ENCODE results near the gene CDH13.

CDH13 gene

GRCh38 chr16:83271123-83271522 is 644.4 kb downstream of the CDH13 start:
- TF ChIP-seq EZH2 (optimal IDR thresholded peaks at IDR 0.05; ENCODE audit: low read depth, low read length) (no peak), EZH2phosphoT487 (IDR thresholded peaks at IDR 0.05; ENCODE audit: low read length) (no peak), CTCF (IDR thresholded peaks at IDR 0.05; ENCODE audit: low read length) (no peak)
- Histone ChIP-seq H3K9ac (ENCODE audit: low read length) (no peak overlapping the region), H3F3A (ENCODE audit: insufficient read depth, low read length) (no peaks in the 10 kb centered on the region), H2AFZ (ENCODE audit: low read length) (no peak overlapping the region), H4K20me1 (ENCODE audit: insufficient read depth, low read length) (no peaks in the 10 kb centered on the region), H3K27me3 (replicated peaks; ENCODE audit: insufficient read depth, low read length) (no peaks in the 10 kb centered on the region), H3K36me3 (replicated peaks; ENCODE audit: insufficient read depth, low read length) (no peaks in the 10 kb centered on the region), H3K4me2 (ENCODE audit: low read depth, low read length) (no peak overlapping the region), H3K4me1 (ENCODE audit: low read length) (no peaks in the 10 kb centered on the region), H3K27ac (ENCODE audit: low read length) (no peak overlapping the region), H3K9me3 (replicated peaks; ENCODE audit: insufficient read depth, low read length) (no peaks in the 10 kb centered on the region), H3K4me3 (ENCODE audit: low read length) (no peak overlapping the region), H3K79me2 (ENCODE audit: low read length) (no peaks in the 10 kb centered on the region), H3K9me2 (replicated peaks; ENCODE audit: insufficient read depth, low read length) (no peaks in the 10 kb centered on the region)
- DNase-seq, result no peak

- H3F3A ChIP-seq (ENCODE audit: insufficient read depth, low read length), result no peaks in the 10 kb centered on the region
- H3K9me2 ChIP-seq (replicated peaks; ENCODE audit: insufficient read depth, low read length), result no peaks in the 10 kb centered on the region
- no peak for DNase-seq
Measured at GRCh38 chr16:83271970-83272575, 645.3 kb downstream of the CDH13 start.

GRCh38 chr16:83272843-83273242 is 646.1 kb downstream of the CDH13 start:
- no peak overlapping the region for H3K4me3 ChIP-seq (ENCODE audit: low read length)
- H3K27ac ChIP-seq (ENCODE audit: low read length), result no peak overlapping the region
- no peaks in the 10 kb centered on the region for H3K79me2 ChIP-seq (ENCODE audit: low read length)
- H3K9me3 ChIP-seq (replicated peaks; ENCODE audit: insufficient read depth, low read length), result no peaks in the 10 kb centered on the region
- H3K36me3 ChIP-seq (replicated peaks; ENCODE audit: insufficient read depth, low read length), result no peaks in the 10 kb centered on the region
- H3K9me2 ChIP-seq (replicated peaks; ENCODE audit: insufficient read depth, low read length), result no peaks in the 10 kb centered on the region
- H2AFZ ChIP-seq (ENCODE audit: low read length), result no peak overlapping the region
- no peak for TF ChIP-seq EZH2phosphoT487 (IDR thresholded peaks at IDR 0.05; ENCODE audit: low read length)
- no peak for TF ChIP-seq CTCF (IDR thresholded peaks at IDR 0.05; ENCODE audit: low read length)
- TF ChIP-seq EZH2 (optimal IDR thresholded peaks at IDR 0.05; ENCODE audit: low read depth, low read length), result no peak
- no peaks in the 10 kb centered on the region for H4K20me1 ChIP-seq (ENCODE audit: insufficient read depth, low read length)
- no peak for DNase-seq
- H3K27me3 ChIP-seq (replicated peaks; ENCODE audit: insufficient read depth, low read length), result no peaks in the 10 kb centered on the region
- no peaks in the 10 kb centered on the region for H3K4me1 ChIP-seq (ENCODE audit: low read length)
- H3K4me2 ChIP-seq (ENCODE audit: low read depth, low read length), result no peak overlapping the region
- H3K9ac ChIP-seq (ENCODE audit: low read length), result no peak overlapping the region
- no peaks in the 10 kb centered on the region for H3F3A ChIP-seq (ENCODE audit: insufficient read depth, low read length)

More at GRCh38 chr16:83271970-83272575, 645.3 kb downstream of the CDH13 start:
- Histone ChIP-seq H4K20me1 (ENCODE audit: insufficient read depth, low read length) (no peaks in the 10 kb centered on the region), H3K79me2 (ENCODE audit: low read length) (no peaks in the 10 kb centered on the region), H3K9ac (ENCODE audit: low read length) (no peak overlapping the region), H3K27me3 (replicated peaks; ENCODE audit: insufficient read depth, low read length) (no peaks in the 10 kb centered on the region), H3K9me3 (replicated peaks; ENCODE audit: insufficient read depth, low read length) (no peaks in the 10 kb centered on the region), H3K4me3 (ENCODE audit: low read length) (no peak overlapping the region), H3K27ac (ENCODE audit: low read length) (no peak overlapping the region), H3K4me1 (ENCODE audit: low read length) (no peaks in the 10 kb centered on the region), H3K4me2 (ENCODE audit: low read depth, low read length) (no peak overlapping the region), H3K36me3 (replicated peaks; ENCODE audit: insufficient read depth, low read length) (no peaks in the 10 kb centered on the region), H2AFZ (ENCODE audit: low read length) (no peak overlapping the region)
- TF ChIP-seq EZH2 (optimal IDR thresholded peaks at IDR 0.05; ENCODE audit: low read depth, low read length) (no peak), CTCF (IDR thresholded peaks at IDR 0.05; ENCODE audit: low read length) (no peak), EZH2phosphoT487 (IDR thresholded peaks at IDR 0.05; ENCODE audit: low read length) (no peak)
